Stimulated activated CD4-positive, alpha-beta T cell treated with anti-CD3 and anti-CD28 coated beads, Interleukin-15, amount 100 ng/mL, for 24 hours (primary cell): ENCODE results near the gene RNF220.
"Not testable (repeated sequence)": the region's sequence is repeated elsewhere in the genome, so short reads cannot be mapped to it uniquely, and the experiment has no call there.

Source experiments
- DNase-seq: peaks from one replicate; pipeline ENCODE4 v3.0.0-alpha.2; 2020

The RNF220 gene

DNA sequence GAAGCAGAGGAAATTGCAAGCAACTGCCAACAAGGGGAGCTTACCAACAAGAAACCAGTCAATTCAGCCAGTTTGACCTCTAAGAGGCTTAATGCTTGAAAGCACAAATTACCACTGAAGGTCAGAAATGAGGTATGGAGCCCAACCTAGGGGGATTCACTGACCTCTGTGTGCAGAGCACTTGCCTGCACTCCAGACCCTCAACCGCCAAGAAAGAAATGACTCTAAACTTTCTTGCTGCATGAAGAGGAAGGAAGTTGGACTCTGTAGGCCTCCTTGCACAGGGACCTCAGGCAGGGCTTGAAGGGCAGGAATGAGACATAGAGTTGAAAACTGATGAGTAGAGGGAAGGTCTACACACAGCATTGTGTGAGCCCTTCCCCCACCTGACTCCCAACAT is 279.5 kb downstream of the RNF220 start:
- no peak for DNase-seq

- no peak for DNase-seq
Measured at GRCh38 chr1:44685218-44685617, 280.2 kb downstream of the RNF220 start.

GRCh38 chr1:44685881-44686280 is 280.8 kb downstream of the RNF220 start:
- no peak for DNase-seq

DNA sequence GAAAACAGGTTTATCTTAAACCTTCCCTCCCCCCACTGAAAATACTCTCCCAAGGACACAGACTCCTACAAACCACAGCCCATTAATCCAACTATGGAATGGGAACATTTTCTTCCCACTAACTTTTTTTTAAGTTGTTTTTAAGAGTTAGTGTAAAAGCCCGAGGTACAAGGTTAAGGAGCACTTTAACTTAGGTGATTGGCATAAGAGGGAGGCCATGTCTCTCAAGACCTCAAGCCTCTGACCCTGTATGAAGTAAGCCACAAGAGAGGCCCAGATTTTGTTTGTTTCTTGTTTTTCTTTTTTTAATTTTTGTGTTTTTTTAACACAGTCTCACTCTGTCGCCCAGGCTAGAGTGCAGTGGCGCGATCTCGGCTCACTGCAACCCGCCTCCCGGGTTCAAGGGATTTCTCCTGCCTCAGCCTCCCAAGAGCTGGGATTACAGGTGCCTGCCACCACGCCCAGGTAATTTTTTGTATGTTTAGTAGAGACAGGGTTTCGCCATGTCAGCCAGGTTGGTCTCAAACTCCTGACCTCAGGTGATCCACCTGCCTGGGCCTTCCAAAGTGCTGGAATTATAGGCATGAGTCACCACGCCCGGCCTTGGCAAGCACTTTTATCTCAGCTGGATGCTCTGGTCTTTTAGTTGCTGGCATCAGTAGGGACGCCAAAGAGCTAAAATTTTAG is 283.8 kb downstream of the RNF220 start:
- DNase-seq: no peak

- no peak for DNase-seq
Measured at GRCh38 chr1:44689447-44689765, 284.4 kb downstream of the RNF220 start.

- no peak for DNase-seq
Measured at GRCh38 chr1:44693159-44693558, 288.1 kb downstream of the RNF220 start.

DNA sequence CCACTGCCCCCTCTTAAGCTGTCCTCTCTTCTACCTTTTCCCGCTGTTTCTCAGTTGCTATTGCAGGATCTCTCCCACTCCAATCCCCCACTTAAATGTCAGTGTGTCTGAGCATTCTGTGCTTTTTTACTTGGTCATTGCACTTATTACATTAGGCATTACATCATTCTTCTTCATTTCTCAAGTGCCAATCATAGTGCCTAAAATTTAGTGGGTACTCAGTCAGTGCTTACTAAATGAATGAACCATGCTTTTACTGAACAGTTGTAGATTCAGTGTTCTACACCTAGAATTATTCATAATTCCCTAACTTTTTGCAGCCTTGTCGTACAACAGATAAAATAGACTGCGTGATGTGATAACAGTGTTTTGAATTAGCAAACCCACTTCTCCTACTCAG is 288.8 kb downstream of the RNF220 start:
- DNase-seq: no peak

DNA sequence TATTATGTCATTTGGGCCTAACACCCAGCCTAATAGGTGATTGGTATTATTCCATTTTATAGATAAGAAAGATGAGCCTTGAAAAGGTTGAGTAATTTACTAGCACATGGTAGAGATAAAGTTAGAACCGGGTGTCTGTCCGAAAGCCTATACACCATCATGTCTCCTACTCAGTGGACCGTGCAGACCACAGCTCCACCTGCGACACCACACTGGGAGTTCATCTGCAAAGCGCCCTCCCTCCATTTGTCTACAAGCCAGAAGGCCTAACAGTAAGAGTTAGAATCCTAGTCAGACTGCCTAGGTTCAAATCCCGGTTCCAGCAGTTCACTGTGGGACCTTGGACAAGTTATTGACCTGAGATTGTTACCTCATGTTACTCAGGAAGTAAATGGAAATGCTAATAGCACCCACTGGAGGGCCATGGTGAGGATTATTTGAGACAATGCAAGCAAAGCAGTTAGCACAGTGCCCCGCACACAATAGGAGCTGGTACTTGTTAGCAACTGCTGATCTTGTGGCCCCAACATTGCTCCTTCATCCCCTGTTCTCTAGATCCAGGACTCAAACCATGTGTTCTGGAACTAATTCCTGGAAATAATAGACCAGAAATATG is 289.9 kb downstream of the RNF220 start:
- DNase-seq: no peak

DNA sequence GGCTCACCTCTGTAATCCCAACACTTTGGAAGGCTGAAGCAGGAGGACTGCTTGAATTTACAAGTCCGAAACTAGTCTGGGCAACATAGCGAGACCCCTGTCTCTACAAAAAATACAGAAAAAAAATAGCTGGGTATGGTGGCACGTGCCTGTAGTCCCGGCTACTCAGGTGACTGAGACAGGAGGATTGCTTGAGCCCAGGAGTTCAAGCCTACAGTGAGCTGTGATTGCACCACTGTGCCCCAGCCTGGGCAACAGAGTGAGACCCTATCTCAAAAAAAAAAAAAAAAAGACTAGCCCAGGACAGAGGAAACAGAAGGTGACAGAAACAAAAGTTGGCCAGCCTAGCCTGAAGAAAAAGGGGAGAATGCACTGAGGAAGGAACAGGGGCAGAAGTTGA is 290.6 kb downstream of the RNF220 start:
- no peak for DNase-seq

DNA sequence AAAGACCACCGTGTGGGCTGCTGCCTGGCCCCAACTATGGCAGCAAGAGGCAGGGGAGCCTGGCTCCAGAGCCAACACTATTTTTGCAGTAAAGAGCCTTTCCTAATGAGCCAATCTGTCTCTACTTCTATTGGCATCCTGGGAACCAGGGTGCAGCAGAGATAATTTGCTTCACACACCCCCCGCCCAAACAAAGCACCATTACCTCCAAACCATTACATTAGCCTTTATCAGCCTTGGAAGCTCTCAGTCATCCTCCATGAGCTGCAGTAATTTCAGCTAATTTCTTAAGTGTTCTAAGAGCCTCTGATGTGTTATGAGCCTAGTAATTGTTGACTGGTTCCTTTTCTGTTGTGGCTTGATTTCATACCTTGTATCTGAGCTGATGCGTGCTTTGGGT is 291.0 kb downstream of the RNF220 start:
- DNase-seq: no peak

DNA sequence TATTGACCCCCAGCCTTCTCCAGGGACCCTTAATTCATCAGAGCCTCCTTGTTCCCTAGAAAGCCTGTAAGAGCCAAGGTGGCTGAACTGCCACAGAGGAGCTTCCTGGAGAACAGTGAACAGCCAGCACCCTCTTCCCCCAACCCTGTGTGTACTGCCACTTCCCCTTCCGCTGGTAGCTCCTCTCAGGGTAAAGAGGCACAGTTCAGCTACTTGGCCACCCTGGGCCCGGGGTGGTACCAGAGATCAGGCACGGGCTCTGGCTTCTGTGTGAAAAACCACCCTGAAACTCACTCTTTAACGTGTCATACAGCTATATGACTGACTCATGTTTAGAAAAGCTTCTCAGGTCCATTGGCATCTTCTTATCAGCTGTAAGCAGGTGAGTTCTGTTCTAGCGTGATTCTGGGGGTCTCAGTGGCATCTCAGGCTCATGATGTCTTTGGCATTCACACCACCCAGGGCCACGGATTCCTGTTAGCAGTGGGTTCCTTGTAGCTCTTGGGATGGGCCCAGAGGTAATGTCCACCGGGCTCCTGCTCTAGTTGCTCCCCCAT is 291.8 kb downstream of the RNF220 start:
- DNase-seq: peak; percentile 47

DNA sequence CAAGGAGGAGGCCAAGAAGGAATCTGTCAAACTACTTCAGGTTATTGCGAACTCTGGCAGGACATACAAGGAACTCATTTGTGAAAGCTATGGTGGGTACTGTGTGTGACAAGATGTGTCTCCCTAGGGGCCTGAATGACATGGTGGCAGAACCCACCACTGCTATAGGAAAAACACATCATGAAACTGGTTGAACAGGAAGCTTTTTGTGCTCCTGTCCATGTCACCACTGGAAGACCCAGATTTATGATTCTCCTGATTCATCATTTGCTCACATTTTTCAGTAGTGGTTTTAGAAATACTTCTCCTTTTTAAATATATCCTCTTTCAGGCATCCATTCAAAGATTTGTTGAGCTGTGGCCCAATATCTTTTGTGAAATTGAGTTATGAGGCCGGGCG is 293.1 kb downstream of the RNF220 start:
- no peak for DNase-seq

GRCh38 chr1:44699375-44699774 is 294.3 kb downstream of the RNF220 start:
- DNase-seq: not testable (repeated sequence)

DNA sequence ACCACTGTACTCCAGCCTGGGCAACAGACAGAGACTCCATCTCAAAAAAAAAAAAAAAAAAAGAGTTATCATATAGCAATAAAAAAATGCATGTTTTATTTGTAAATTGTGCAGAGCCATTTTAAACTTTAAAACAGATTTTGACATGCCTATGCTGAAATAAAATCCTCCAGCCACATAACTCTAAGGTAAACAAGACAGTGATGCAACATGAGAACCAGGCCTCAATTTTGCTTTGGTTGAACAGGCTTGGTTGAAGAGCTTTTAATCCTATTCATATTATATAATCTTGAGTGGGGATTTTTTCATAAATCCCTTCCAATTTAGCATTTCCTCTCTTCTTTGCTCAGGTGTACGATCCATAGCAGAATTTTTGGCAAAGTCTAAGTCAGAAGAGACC is 295.5 kb downstream of the RNF220 start:
- no peak for DNase-seq

- no peak for DNase-seq
Measured at GRCh38 chr1:44701141-44701573, 296.1 kb downstream of the RNF220 start.
